Limb (tissue), 2 donors: ENCODE results near the gene ACTR1A.
"Not testable (repeated sequence)": the region's sequence is repeated elsewhere in the genome, so short reads cannot be mapped to it uniquely, and the experiment has no call there.

Experiments
- DNase-seq, 2 donors: peaks; one replicate each; pipeline ENCODE4 v3.0.0-alpha.2; 2016; ENCODE audit errors: extremely low spot score in 2 of 2

Gene ACTR1A

GRCh38 chr10:102454662-102455487 lies 47.6 kb downstream of the ACTR1A start:
- not testable (repeated sequence) for DNase-seq

DNA sequence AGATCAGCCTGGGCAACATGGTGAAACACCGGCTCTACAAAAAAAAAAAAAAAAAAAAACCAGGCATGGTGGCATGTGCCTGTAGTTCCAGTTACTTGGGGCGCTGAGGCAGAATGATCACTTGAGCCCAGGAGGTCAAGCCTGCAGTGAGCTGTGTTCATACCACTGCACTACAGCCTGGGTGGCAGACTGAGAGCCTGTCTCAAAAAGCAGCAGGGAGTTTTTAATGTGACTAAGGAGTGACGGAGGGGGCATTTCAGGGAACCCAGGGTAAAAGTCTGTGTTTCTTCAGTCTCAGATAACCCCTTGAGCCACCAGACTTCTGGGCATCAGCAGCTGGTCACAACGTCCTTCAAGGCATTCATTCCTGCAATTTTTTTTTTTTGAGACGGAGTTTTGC lies 49.0 kb downstream of the ACTR1A start:
- no peak for DNase-seq

DNA sequence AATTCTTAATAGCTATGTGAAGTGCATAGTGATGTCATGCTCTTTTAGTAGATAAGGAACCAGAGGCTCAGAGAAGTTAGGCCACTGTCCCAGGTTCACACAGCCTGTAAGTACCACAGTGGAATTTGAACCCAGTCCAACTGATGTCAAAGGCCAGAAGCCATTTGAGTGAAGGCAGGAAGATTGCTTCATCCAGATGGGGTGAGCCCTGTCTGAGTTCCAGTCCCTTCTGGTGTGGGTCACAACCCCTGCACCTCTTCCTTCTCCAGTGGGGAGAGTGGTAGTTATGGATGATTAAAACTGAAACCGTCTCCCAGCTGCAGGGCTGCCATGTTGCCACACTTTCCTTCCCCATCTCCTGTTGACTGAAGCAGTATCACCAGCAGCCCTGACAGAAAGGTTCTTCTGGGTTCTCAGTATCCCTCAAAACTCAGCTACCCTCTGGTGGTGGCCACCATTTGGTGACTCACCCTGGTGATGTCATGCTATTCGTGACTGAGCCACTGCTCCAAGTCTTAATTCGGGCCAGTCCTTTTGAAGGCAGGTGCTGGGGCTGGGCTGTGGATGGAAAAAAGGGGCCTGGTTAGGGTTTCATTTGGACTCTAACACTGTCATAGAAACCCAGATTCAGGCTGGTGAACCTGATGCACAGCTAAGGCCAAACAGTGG lies 49.7 kb downstream of the ACTR1A start:
- no peak for DNase-seq

DNA sequence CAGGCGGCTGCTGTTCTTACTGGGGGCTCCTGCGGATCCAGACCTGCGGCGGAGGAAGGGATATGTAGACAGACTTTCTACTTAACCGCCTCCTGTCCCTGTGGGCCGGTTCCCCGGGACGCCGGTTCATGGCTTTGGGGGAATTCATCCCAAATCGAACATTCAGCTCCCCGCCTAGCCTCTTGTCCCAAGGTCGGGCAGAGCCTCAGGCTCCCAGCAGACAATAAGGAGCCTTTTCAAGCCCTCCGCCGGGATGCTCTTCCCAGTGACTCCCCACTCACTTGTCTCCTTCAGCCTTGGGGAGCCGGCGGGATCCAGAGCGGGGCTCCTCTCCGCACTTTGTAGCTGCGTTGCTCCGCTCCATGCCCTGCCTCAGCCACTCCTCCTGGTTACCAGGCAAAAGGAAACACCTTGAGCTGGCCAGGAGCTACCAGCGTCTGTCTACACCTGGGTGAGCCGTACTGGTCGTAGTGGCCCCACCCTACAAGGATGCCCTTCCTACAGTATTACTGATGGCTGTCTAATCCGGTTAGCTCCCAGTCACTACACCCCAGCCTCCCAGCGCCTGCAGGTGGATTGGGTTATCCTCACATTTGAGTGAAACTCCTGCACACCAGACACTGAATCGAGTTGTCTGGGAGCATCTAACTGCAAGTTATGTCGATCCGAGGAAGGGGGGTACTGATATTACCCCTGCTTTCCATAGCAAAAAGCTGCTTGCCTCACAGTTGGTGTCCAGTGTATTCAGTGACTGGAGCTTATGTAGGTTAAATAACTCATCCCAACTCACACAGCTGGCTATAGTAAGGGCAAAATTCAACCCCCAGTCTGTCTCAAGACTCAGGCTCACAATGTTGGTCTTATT lies 51.2 kb downstream of the ACTR1A start, which contains the start of gene C10orf95:
Gene C10orf95, minus strand, starts transcription at position 439 of the 865 bp plus-strand sequence. CDS start 450 bp downstream, outside the sequence.
- DNase-seq = no peak

DNA sequence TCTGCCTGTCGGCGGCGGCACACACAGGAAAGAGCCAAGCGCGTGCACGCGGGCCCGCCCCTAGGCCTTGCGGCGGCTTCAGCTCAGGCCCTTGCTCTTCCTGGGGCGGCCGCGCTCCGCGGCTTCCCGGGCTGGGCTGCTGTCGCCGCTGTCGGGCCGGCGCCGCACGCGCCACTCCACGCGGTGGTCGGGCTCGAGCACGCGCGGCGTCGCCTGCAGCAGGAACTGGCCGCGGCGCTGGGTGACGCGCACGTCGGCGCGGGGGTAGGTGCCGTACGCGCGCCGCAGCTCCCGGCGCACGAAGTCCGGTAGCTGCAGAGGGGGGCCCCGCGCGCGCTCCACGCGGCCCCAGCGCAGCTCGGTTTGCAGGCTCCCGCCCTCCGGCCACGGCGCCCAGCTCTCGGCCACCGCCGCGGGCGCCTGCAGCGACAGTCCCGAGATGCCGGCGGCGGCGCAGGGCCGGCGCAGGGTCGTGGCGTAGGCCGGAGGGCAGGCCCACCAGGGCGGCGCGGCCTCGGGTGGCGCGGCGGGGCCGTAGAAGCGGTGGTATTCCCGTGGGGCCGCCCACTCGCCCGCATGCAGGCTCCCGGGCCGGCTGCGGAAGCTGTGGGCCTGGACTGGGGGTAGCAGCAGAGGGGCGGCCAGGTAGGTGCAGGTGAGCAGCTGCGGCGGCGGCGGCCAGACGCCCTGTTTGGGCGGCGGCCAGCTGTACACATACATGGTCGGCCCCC lies 52.0 kb downstream of the ACTR1A start:
- DNase-seq = peak; percentile 84 to 89

DNA sequence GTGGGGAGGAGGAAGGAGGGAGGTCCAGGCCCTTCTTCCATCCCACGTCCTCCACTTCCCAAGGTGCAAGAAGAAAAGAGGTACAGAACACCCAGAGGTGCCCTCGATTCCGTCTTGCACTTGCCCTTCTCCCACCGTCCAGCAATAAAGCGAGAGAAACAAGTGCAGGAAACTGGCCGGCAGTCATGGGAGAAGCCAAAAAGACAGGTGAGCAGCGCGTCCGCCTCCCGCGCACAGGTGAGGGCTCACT lies 52.5 kb downstream of the ACTR1A start:
- no peak for DNase-seq

GRCh38 chr10:102449321-102450123 lies 53.0 kb downstream of the ACTR1A start:
- DNase-seq = peak in 1 of 2 donors; percentile 65

DNA sequence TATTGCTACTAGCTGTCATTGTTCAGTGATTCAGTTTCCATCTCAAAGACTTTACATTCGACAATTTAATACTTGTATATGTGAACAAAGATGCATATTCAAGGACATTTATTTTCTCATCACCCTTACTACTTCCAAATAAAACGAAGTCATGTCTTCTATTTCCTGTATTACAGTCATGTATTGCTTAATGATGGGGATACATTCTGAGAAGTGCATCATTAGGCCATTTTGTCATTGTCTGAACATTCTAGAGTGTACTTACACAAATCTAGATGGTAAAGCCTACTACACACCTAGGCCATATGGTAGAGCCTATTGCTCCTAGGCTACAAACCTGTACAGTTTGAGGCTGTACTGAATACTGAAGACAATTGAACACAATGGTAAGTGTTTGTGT lies 57.7 kb downstream of the ACTR1A start:
- DNase-seq = no peak

- DNase-seq = no peak
Observed at GRCh38 chr10:102438374-102438773, 64.1 kb downstream of the ACTR1A start.

- no peak for DNase-seq
Observed at GRCh38 chr10:102437515-102437914, 65.0 kb downstream of the ACTR1A start.

- no peak for DNase-seq
Observed at GRCh38 chr10:102436312-102436711, 66.2 kb downstream of the ACTR1A start.

DNA sequence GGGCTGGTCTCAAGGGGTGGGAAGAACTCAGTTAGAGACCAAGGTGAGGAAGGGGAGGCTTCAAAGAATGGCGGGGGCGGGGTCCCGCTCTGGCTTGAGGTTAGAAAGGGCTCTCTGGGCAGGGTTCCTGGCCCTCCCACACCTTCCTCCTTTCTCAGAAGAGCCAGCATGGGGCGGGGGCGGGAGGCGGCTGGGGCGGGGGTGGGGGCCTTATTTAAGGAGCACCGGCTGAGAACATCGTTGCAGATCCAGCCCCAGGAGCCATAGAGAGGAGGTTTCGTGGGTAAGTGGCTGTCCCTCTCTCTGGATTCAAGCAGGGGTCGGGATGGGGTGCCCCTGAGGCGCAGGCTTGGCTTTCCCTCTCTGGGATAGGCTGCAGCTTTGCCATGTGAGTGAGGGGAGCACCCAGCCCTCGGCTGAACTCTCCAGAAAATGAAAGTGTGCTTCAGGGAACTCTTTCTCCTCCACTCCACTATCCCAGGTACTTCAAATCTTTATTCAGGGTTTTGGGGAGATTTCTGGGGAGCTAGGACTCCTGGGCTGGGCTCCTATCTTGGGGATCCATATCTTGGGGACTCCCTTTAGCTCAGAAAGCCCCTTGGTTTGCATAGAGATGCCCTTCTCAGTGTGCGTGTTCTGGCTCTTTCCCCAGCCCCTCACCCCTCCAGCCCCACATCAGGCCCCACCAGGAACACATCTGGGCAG lies 66.8 kb downstream of the ACTR1A start:
- DNase-seq = peak in 1 of 2 donors; percentile 26

GRCh38 chr10:102435133-102435497 lies 67.4 kb downstream of the ACTR1A start:
- DNase-seq = no peak

DNA sequence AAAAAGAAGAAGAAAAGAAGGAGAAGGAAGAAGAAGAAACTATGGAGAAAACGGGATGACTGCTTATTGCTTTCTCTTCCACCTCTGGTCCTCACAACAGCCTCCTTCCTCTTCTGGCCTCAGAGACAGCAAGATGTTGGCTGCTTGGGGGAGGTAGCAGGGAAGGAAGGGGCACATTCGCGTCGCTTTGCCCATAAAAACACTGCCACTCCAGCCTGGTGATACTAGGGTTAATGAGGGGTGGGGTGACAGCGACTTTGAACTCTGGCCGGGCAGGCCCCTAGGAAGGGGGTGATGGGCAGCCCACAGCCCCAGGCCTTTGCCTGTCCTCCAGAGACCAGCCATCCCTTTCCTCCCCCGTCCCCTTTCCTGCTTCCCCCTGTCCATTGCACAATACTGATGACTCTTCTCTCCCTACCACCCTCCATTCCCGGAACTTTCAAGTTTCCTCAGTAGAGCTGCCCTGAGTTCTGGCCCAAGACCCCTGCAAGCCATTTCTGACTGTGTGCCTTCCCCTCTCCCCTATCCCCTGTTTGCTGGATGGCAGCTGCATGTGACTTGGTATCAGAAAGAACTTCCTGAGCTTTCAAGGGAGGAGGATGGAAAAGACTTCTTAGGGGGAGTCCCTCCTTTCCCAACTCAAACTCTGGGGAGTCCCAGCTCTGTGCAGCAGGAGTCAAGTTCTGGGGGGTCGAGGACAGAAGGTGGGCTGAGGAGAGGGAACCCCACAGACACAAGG lies 67.9 kb downstream of the ACTR1A start:
- DNase-seq = no peak

DNA sequence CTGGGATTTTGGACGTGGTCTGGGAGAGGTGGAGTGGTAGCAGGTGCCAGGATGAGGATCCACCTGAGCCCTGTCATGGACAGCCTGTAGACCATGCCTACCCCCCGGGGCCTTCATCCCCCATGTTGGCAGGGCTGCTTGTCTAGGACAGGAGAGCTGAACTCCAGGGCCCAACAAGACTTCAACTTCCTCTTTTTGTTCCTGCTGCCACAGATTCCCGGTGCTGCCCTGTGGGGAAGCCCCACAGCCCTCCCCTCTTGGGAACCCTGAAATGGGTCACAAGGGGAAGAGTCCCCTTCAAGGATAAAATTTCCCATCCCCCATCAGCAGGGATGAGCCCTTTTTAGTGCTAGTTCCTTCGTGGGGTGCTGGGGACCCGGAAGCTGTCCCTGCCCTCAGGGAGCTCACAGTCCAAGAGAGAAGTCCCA lies 68.9 kb downstream of the ACTR1A start:
- DNase-seq = no peak

DNA sequence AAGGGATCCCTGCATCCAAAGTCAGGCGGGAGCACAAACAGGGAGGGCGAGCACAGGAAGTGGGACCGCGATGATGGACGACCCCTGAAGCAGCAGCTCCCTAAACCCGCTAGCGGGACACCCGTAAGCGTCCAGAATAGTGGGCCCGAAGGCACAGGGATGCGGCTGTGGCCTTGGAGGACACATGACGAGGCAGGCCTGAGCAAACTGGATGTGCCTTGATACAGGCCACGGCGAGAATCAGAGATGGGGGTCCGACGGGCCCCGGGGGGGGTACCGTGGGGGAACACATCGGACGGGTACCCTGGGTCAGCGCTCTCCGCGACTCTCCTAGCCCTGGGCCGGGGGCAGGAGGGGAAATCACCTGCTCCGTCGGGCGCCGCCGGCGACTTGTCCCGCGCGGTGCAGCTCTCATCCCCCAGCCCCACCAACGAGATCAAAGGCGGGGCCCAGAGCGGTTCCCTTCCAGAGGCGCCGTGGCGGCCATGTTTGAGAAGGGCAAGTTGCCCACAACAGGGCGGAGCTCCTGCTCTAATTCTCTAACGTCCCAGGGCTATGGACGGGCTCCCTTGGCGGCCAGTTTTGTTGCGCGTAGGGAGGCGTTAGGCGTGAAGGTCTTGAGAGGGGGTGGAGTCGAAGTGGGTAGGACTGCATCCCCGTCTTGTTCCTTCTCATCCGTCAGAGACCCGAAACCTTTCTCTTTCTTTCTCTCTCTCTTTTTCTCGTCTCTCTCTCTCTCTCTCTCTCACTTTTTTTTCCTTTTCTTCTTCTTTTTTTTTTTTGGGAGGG lies 70.2 kb downstream of the ACTR1A start, which contains the start of gene CUEDC2:
Gene CUEDC2, minus strand, starts transcription at position 413 of the 789 bp plus-strand sequence. CDS start 7,386 bp downstream, outside the sequence.
- peak; percentile 95 to 98 for DNase-seq

DNA sequence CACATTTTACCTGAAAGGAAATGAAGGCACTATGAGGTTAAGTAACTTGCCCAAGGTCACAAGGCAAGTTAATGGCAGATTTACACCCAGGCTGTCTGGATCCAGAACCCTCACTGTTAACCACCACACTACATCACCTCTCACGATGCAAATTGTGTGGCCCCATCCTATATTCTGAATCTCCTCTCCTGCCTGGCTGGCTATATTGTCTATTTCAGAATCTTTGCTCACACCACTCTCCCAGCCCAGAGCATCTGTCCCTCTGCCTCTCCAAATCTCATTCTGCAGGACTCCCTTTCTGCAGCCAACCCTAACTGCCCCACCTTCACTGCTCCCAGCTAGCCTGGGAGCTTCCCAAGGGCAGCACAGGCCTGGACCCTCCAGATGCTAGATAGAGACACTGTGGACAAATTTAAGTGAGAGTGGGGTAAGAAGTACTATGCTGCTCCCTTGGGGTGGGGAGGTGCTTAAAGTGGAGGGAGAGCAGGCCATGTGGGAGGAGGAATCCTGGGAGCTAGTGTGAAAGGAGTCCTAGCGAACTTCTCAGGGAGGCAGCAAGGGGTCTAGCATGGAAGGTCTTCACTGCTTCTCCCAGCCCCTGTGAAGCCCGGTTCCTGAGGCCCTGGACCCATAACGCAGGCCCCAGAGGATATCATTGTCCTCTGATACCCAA lies 70.9 kb downstream of the ACTR1A start:
- DNase-seq = no peak

DNA sequence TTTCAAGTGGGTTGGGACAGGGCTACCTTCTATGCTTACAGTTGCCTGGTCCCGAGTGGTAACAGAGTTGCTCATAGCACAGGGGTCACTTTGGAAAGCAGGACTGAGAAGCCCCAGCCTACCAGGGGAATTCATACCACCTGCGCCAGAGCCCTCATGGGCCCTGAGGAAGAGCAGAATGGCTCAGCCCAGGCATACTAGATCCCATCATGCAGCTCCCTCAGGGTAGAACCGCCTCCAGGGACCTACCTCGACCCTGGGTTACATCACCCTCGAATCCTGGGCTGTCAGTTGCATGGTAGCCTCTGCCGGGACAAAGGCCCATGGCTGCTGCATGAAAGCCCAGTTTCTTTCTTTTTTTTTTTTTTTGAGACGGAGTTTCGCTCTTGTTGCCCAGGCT lies 73.0 kb downstream of the ACTR1A start:
- no peak for DNase-seq
